ACHN (cell line): ENCODE measurements around the gene GSAP.
"Not testable (repeated sequence)": the region's sequence is repeated elsewhere in the genome, so short reads cannot be mapped to it uniquely, and the experiment has no call there.

Experiments
- DNase-seq: peaks from one replicate; pipeline ENCODE4 v3.0.0-alpha.2; 2015
- in situ Hi-C: cut with HindIII; loops from 2 replicates; pipeline ENCODE4 v1.10.0; 2017; ENCODE audit warnings: low sequenced_read_pairs, low pct_ligation_motif_present, low pct_unique_long_range_greater_than_20kb

Gene GSAP

GRCh38 chr7:77281780-77282478 lies 134.2 kb downstream of the GSAP start:
- in situ Hi-C loops: no loop called here

GRCh38 chr7:77276120-77276519 lies 140.0 kb downstream of the GSAP start:
- DNase-seq: no peak
- in situ Hi-C loops: no loop called here

More at GRCh38 chr7:77281780-77282478, 134.2 kb downstream of the GSAP start:
- peak; percentile 62 for DNase-seq

- DNase-seq: peak; percentile 48
- in situ Hi-C loops: not testable (repeated sequence)
Observed at GRCh38 chr7:77275663-77276062, 140.5 kb downstream of the GSAP start.

GRCh38 chr7:77271766-77272165 lies 144.4 kb downstream of the GSAP start:
- in situ Hi-C loops: no loop called here
- no peak for DNase-seq

- DNase-seq: no peak
- in situ Hi-C loops: no loop called here
Observed at GRCh38 chr7:77270094-77270480, 146.1 kb downstream of the GSAP start.

- DNase-seq: no peak
- in situ Hi-C loops: no loop called here
Observed at GRCh38 chr7:77269360-77270093, 146.6 kb downstream of the GSAP start.

- in situ Hi-C loops: no loop called here
- no peak for DNase-seq
Observed at GRCh38 chr7:77266291-77266794, 149.8 kb downstream of the GSAP start.

- no peak for DNase-seq
- in situ Hi-C loops: no loop called here
Observed at GRCh38 chr7:77265666-77266065, 150.5 kb downstream of the GSAP start.

- DNase-seq: no peak
- in situ Hi-C loops: no loop called here
Observed at GRCh38 chr7:77262316-77262715, 153.8 kb downstream of the GSAP start.
